HepG2 (cell line): ENCODE measurements around the gene PRKG1. TPM values are rescaled to one million over a fixed set of nuclear protein-coding genes. Genes with fewer than 3 reads are reported as not detected.
A peak's percentile ranks its signal among the peaks of the same experiment; 100 is the strongest.

Experiments used
- ELF4 ChIP-seq: sonication (generic); formaldehyde crosslinking; IDR thresholded peaks from 2 replicates; pipeline ENCODE4 v1.5.0; 2020; ENCODE audit warnings: missing genetic modification reagents, mild to moderate bottlenecking, moderate library complexity, borderline replicate concordance
- GATAD2A ChIP-seq: IDR thresholded peaks from 2 replicates; pipeline ENCODE4 v1.6.1; 2016
- MYC ChIP-seq: sonication (generic); formaldehyde crosslinking; IDR thresholded peaks from 2 replicates; pipeline ENCODE4 v1.9.0; 2021; ENCODE audit warnings: missing genetic modification reagents, borderline replicate concordance
- NR3C1 ChIP-seq: sonication (generic); formaldehyde crosslinking; IDR thresholded peaks from 2 replicates; pipeline ENCODE4 v1.4.0; 2020; ENCODE audit warnings: missing genetic modification reagents
- NRL ChIP-seq: sonication (generic); formaldehyde crosslinking; IDR thresholded peaks from 2 replicates; pipeline ENCODE4 v1.5.0; 2020; ENCODE audit warnings: missing genetic modification reagents, mild to moderate bottlenecking, moderate library complexity, borderline replicate concordance
- PHF21A ChIP-seq: sonication (generic); formaldehyde crosslinking; IDR thresholded peaks from 2 replicates; pipeline ENCODE4 v1.5.0; 2020; ENCODE audit warnings: mild to moderate bottlenecking, missing genetic modification reagents
- POGZ ChIP-seq: sonication (generic); formaldehyde crosslinking; IDR thresholded peaks from 2 replicates; pipeline ENCODE4 v1.4.0; 2020; ENCODE audit warnings: mild to moderate bottlenecking, missing genetic modification reagents
- SUZ12 ChIP-seq: fragments of 150-350 bp; IDR thresholded peaks from 2 replicates; pipeline ENCODE4 v1.6.1; 2014; ENCODE audit warnings: low read depth, low read length
- TCF7 ChIP-seq: sonication (generic); IDR thresholded peaks from 2 replicates; pipeline ENCODE4 v1.6.1; 2016; ENCODE audit warnings: antibody characterized with exemption, low read depth
- TP53 ChIP-seq: sonication (generic); formaldehyde crosslinking; conservative IDR thresholded peaks from 2 replicates; pipeline ENCODE4 v1.4.0; 2020; ENCODE audit warnings: missing genetic modification reagents
- XRCC5 ChIP-seq: fragments of 200-400 bp; formaldehyde crosslinking; optimal IDR thresholded peaks from 2 replicates; pipeline ENCODE3; 2017; ENCODE audit warnings: mild to moderate bottlenecking, low read length
- ZNF44 ChIP-seq: sonication (generic); formaldehyde crosslinking; IDR thresholded peaks from 2 replicates; pipeline ENCODE4 v1.5.1; 2020; ENCODE audit warnings: mild to moderate bottlenecking, missing genetic modification reagents
- ZNF768 ChIP-seq: sonication (generic); formaldehyde crosslinking; IDR thresholded peaks from 2 replicates; pipeline ENCODE4 v1.4.0; 2020; ENCODE audit warnings: missing genetic modification reagents
- polyA plus RNA-seq, 8 experiments: library from polyadenylated mRNA; depleted of rRNA in 3 of 8; stranded (reverse) in 7 of 8; unstranded in 1 of 8; fragments of >200 nt; fragmentation: Illumina TruSeq in 4 of 8; extraction: Trizol in 4 of 8; gene quantifications; 2 replicates each; pipeline versions ENCODE4 v1.2.1 to v1.2.3, GENCODE V29; 2011 to 2016; ENCODE audit warnings: low read depth in 4 of 8, missing spikeins in 1 of 8, mixed read lengths in 1 of 8; ENCODE audit not compliant: insufficient read depth in 1 of 8
- total RNA-seq, 5 experiments: library from RNA; depleted of rRNA; stranded (reverse); fragments of >200 nt; fragmentation: Illumina TruSeq; extraction: Trizol; gene quantifications; 2 replicates each; pipeline ENCODE4 v1.2.3, GENCODE V29; 2016; ENCODE audit warnings: low read depth in 1 of 5
- TF ChIP-seq, protein P1 (sequence below), 2 experiments: fragments of 450-650 bp in 1 of 2; sonication (generic) in 1 of 2; formaldehyde crosslinking in 1 of 2; IDR thresholded peaks; 2 replicates each; pipeline versions ENCODE4 v1.6.1 to v1.8.0; 2016 to 2022; ENCODE audit warnings: antibody characterized with exemption in 1 of 2, mild to moderate bottlenecking in 1 of 2, missing genetic modification reagents in 1 of 2
- TF ChIP-seq, protein P2 (sequence below): sonication (generic); formaldehyde crosslinking; IDR thresholded peaks from 2 replicates; pipeline ENCODE4 v1.9.0; 2022; ENCODE audit warnings: missing genetic modification reagents, mild to moderate bottlenecking, borderline replicate concordance
- TF ChIP-seq, protein P3 (sequence below): sonication (generic); formaldehyde crosslinking; IDR thresholded peaks from 2 replicates; pipeline ENCODE4 v1.5.0; 2020; ENCODE audit warnings: mild to moderate bottlenecking, missing genetic modification reagents, moderate library complexity

The PRKG1 gene
- total and polyA plus RNA-seq, 2 of the 13 experiments (the other 11 are each of a cell fraction or from before 2014, with no cell fraction given) = 0.01 TPM; not detected in 1

DNA sequence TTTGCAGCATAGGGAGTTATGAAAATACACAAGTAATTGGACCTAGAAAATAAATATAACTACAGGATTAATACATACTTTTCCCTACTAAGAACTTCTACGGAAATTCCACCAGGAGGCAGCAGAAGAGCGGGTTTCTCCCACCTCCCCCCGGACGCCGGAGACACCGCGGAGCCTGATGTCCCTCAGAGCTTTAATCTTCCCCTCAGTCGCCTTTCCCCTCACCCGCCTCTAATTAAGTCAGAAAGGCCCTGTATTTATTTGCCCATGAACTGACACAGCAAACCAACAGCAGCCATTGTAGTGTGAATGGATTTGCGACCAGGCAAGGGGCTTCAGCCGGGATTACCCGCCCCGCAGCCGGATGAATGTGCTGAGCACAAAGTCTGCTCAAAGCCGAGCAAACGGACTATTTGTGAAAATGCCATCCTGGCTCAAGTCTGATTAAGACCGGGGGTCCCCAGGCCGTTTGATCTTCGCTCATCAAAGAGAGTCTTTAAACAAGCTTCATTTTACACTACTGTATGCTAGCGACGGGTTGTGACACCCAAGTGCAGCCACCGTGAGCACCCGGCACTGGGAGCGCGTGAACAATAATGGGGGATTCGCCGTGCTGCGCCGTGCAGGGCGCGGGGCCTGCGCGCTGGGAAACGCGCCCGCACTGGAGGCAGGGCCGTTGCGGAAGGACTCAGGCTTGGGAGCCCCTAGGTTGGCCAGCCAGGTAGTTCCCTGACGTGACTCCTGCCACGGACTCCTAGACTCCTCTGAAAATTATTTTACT, 1234.2 kb downstream of the PRKG1 start (continued):
- peak; percentile 63; the same call in 1 of the 2 replicates for TF ChIP-seq ELF4
- TF ChIP-seq GATAD2A (CRISPR knock-in tag) = peak; percentile 32
- peak; percentile 80; the same call in 1 of the 2 replicates for TF ChIP-seq ZNF44 (CRISPR knock-in tag)
- TF ChIP-seq NRL (CRISPR knock-in tag) = peak; percentile 90
- TF ChIP-seq TP53 (CRISPR knock-in tag) = peak; percentile 56; the same call in 1 of the 2 replicates
- TF ChIP-seq ZNF768 (CRISPR knock-in tag) = peak; percentile 46; the same call in 1 of the 2 replicates
- TF ChIP-seq, protein P1, sequence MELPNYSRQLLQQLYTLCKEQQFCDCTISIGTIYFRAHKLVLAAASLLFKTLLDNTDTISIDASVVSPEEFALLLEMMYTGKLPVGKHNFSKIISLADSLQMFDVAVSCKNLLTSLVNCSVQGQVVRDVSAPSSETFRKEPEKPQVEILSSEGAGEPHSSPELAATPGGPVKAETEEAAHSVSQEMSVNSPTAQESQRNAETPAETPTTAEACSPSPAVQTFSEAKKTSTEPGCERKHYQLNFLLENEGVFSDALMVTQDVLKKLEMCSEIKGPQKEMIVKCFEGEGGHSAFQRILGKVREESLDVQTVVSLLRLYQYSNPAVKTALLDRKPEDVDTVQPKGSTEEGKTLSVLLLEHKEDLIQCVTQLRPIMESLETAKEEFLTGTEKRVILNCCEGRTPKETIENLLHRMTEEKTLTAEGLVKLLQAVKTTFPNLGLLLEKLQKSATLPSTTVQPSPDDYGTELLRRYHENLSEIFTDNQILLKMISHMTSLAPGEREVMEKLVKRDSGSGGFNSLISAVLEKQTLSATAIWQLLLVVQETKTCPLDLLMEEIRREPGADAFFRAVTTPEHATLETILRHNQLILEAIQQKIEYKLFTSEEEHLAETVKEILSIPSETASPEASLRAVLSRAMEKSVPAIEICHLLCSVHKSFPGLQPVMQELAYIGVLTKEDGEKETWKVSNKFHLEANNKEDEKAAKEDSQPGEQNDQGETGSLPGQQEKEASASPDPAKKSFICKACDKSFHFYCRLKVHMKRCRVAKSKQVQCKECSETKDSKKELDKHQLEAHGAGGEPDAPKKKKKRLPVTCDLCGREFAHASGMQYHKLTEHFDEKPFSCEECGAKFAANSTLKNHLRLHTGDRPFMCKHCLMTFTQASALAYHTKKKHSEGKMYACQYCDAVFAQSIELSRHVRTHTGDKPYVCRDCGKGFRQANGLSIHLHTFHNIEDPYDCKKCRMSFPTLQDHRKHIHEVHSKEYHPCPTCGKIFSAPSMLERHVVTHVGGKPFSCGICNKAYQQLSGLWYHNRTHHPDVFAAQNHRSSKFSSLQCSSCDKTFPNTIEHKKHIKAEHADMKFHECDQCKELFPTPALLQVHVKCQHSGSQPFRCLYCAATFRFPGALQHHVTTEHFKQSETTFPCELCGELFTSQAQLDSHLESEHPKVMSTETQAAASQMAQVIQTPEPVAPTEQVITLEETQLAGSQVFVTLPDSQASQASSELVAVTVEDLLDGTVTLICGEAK (IDR thresholded peaks at IDR 0.05) = no peak
- TF ChIP-seq, protein P1 (CRISPR knock-in tag; IDR thresholded peaks at IDR 0.05) = peak; percentile 56; the same call in 1 of the 2 replicates
- TF ChIP-seq SUZ12 = no peak
- peak; percentile 56; the same call in 1 of the 2 replicates for TF ChIP-seq PHF21A (CRISPR knock-in tag)
- TF ChIP-seq TCF7 = peak; percentile 74
- TF ChIP-seq MYC (CRISPR knock-in tag) = peak; percentile 63; the same call in 1 of the 2 replicates
- no peak for TF ChIP-seq NR3C1 (CRISPR knock-in tag)
- TF ChIP-seq, protein P2, sequence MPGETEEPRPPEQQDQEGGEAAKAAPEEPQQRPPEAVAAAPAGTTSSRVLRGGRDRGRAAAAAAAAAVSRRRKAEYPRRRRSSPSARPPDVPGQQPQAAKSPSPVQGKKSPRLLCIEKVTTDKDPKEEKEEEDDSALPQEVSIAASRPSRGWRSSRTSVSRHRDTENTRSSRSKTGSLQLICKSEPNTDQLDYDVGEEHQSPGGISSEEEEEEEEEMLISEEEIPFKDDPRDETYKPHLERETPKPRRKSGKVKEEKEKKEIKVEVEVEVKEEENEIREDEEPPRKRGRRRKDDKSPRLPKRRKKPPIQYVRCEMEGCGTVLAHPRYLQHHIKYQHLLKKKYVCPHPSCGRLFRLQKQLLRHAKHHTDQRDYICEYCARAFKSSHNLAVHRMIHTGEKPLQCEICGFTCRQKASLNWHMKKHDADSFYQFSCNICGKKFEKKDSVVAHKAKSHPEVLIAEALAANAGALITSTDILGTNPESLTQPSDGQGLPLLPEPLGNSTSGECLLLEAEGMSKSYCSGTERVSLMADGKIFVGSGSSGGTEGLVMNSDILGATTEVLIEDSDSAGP (CRISPR knock-in tag) = peak; percentile 81; the same call in 1 of the 2 replicates
- TF ChIP-seq XRCC5 = peak; percentile 42
- TF ChIP-seq, protein P3, sequence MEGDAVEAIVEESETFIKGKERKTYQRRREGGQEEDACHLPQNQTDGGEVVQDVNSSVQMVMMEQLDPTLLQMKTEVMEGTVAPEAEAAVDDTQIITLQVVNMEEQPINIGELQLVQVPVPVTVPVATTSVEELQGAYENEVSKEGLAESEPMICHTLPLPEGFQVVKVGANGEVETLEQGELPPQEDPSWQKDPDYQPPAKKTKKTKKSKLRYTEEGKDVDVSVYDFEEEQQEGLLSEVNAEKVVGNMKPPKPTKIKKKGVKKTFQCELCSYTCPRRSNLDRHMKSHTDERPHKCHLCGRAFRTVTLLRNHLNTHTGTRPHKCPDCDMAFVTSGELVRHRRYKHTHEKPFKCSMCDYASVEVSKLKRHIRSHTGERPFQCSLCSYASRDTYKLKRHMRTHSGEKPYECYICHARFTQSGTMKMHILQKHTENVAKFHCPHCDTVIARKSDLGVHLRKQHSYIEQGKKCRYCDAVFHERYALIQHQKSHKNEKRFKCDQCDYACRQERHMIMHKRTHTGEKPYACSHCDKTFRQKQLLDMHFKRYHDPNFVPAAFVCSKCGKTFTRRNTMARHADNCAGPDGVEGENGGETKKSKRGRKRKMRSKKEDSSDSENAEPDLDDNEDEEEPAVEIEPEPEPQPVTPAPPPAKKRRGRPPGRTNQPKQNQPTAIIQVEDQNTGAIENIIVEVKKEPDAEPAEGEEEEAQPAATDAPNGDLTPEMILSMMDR (CRISPR knock-in tag) = peak; percentile 87
- peak; percentile 47; the same call in 1 of the 2 replicates for TF ChIP-seq POGZ
